HEK293 (cell line): ENCODE results near the gene PLAAT1.

Experiments
- CTCF ChIA-PET: fragments of 350-600 bp; formaldehyde crosslinking; extraction: SDS; loops from one replicate; lab custom pipeline; 2021; ENCODE audit warnings: antibody characterized with exemption; lab: Yijun Ruan, JAX
- POLR2A ChIA-PET: fragments of 300-600 bp; formaldehyde crosslinking; extraction: SDS; loops from one replicate; lab custom pipeline; 2020; ENCODE audit warnings: antibody characterized with exemption, inconsistent platforms; lab: Yijun Ruan, JAX
- H3K27ac ChIP-seq: fragments of 200-500 bp; sonication (Bioruptor generic); 2 replicates; pipeline ENCODE4 v1.5.1; 2014; ENCODE audit warnings: low read depth, low read length, control low read depth, inconsistent platforms; ENCODE audit errors: extremely low read depth
- H3K36me3 ChIP-seq, 2 experiments: fragments of 200-500 bp in 1 of 2; sonication (Bioruptor generic) in 1 of 2; 1 replicate in 1 of 2; 2 replicates in 1 of 2; pipeline ENCODE4 v1.5.1; 2014 to 2017; ENCODE audit warnings: inconsistent platforms in 2 of 2, low read length in 2 of 2; ENCODE audit not compliant: control insufficient read depth in 2 of 2, insufficient read depth in 1 of 2
- H3K4me1 ChIP-seq: fragments of 200-500 bp; sonication (Bioruptor generic); 2 replicates; pipeline ENCODE4 v1.5.1; 2014; ENCODE audit warnings: mild to moderate bottlenecking, low read length, inconsistent platforms; ENCODE audit not compliant: control insufficient read depth, insufficient read depth
- H3K4me3 ChIP-seq: 2 replicates; pipeline ENCODE4 v1.5.1; 2011; ENCODE audit warnings: low read depth, mild to moderate bottlenecking, control low read depth, low read length, moderate library complexity
- H3K9me3 ChIP-seq: fragments of 200-500 bp; sonication (Bioruptor generic); 2 replicates; pipeline ENCODE4 v1.5.1; 2014; ENCODE audit warnings: low read depth, low read length, inconsistent platforms; ENCODE audit not compliant: control insufficient read depth, insufficient read depth
- EGR2 ChIP-seq: fragments of 450-650 bp; formaldehyde crosslinking; IDR thresholded peaks from 2 replicates; pipeline ENCODE4 v1.5.1; 2016; ENCODE audit warnings: low read depth, missing biosample characterization, missing genetic modification characterization
- HOXA7 ChIP-seq: sonication (generic); formaldehyde crosslinking; IDR thresholded peaks from 2 replicates; pipeline ENCODE4 v1.8.1; 2022; ENCODE audit warnings: missing genetic modification reagents, borderline replicate concordance
- HOXC10 ChIP-seq: sonication (generic); formaldehyde crosslinking; IDR thresholded peaks from 2 replicates; pipeline ENCODE4 v1.8.1; 2023; ENCODE audit warnings: mild to moderate bottlenecking, missing genetic modification reagents
- HOXD13 ChIP-seq: sonication (generic); formaldehyde crosslinking; IDR thresholded peaks from 2 replicates; pipeline ENCODE4 v1.8.0; 2022; ENCODE audit warnings: missing genetic modification reagents, borderline replicate concordance
- REST ChIP-seq: fragments of 450-650 bp; formaldehyde crosslinking; IDR thresholded peaks from 2 replicates; pipeline ENCODE4 v1.5.1; 2016; ENCODE audit warnings: missing biosample characterization, missing genetic modification characterization
- ZBTB20 ChIP-seq: fragments of 450-650 bp; formaldehyde crosslinking; IDR thresholded peaks from 2 replicates; pipeline ENCODE4 v1.5.1; 2016; ENCODE audit warnings: missing biosample characterization, missing genetic modification characterization
- ZBTB48 ChIP-seq: fragments of 450-650 bp; formaldehyde crosslinking; IDR thresholded peaks from 2 replicates; pipeline ENCODE4 v1.5.1; 2016; ENCODE audit warnings: missing biosample characterization, missing genetic modification characterization
- ZFP41 ChIP-seq: fragments of 450-650 bp; formaldehyde crosslinking; IDR thresholded peaks from 2 replicates; pipeline ENCODE4 v1.5.1; 2016; ENCODE audit warnings: missing biosample characterization, missing genetic modification characterization, borderline replicate concordance
- ZFP69B ChIP-seq: fragments of 450-650 bp; formaldehyde crosslinking; IDR thresholded peaks from 2 replicates; pipeline ENCODE4 v1.5.1; 2016; ENCODE audit warnings: missing biosample characterization, missing genetic modification characterization
- ZNF19 ChIP-seq: fragments of 450-650 bp; formaldehyde crosslinking; IDR thresholded peaks from 2 replicates; pipeline ENCODE4; 2016; ENCODE audit warnings: missing biosample characterization, missing genetic modification characterization, low read depth
- ZNF2 ChIP-seq: fragments of 450-650 bp; formaldehyde crosslinking; IDR thresholded peaks from 2 replicates; pipeline ENCODE4 v1.5.1; 2016; ENCODE audit warnings: missing biosample characterization, missing genetic modification characterization
- ZNF221 ChIP-seq: fragments of 450-650 bp; formaldehyde crosslinking; IDR thresholded peaks from 2 replicates; pipeline ENCODE4 v1.5.1; 2017; ENCODE audit warnings: missing biosample characterization, missing genetic modification characterization, borderline replicate concordance
- ZNF239 ChIP-seq: fragments of 450-650 bp; formaldehyde crosslinking; IDR thresholded peaks from 2 replicates; pipeline ENCODE4 v1.5.1; 2016; ENCODE audit warnings: missing biosample characterization, missing genetic modification characterization
- ZNF280C ChIP-seq: fragments of 450-650 bp; formaldehyde crosslinking; IDR thresholded peaks from 2 replicates; pipeline ENCODE4 v1.5.1; 2016; ENCODE audit warnings: missing biosample characterization, missing genetic modification characterization
- ZNF488 ChIP-seq: fragments of 450-650 bp; formaldehyde crosslinking; IDR thresholded peaks from 2 replicates; pipeline ENCODE4 v1.5.1; 2016; ENCODE audit warnings: missing biosample characterization, missing genetic modification characterization
- ZNF571 ChIP-seq: fragments of 450-650 bp; formaldehyde crosslinking; IDR thresholded peaks from 2 replicates; pipeline ENCODE4 v1.5.0; 2017; ENCODE audit warnings: missing biosample characterization, missing genetic modification characterization
- ZNF621 ChIP-seq: fragments of 450-650 bp; formaldehyde crosslinking; IDR thresholded peaks from 2 replicates; pipeline ENCODE4 v1.5.1; 2017; ENCODE audit warnings: missing biosample characterization, missing genetic modification characterization
- ZNF707 ChIP-seq: fragments of 450-650 bp; formaldehyde crosslinking; IDR thresholded peaks from 2 replicates; pipeline ENCODE4 v1.5.1; 2016; ENCODE audit warnings: missing biosample characterization, missing genetic modification characterization
- ZNF768 ChIP-seq: fragments of 450-650 bp; formaldehyde crosslinking; IDR thresholded peaks from 2 replicates; pipeline ENCODE4 v1.5.1; 2018; ENCODE audit warnings: missing biosample characterization, mild to moderate bottlenecking, missing genetic modification characterization
- ZSCAN23 ChIP-seq: fragments of 450-650 bp; formaldehyde crosslinking; IDR thresholded peaks from 2 replicates; pipeline ENCODE4 v1.5.1; 2016; ENCODE audit warnings: missing biosample characterization, missing genetic modification characterization
- TF ChIP-seq, protein P1 (sequence below): fragments of 450-650 bp; formaldehyde crosslinking; IDR thresholded peaks from 2 replicates; pipeline ENCODE4 v1.5.1; 2016; ENCODE audit warnings: missing biosample characterization, missing genetic modification characterization
- TF ChIP-seq, protein P2 (sequence below): fragments of 450-650 bp; formaldehyde crosslinking; IDR thresholded peaks from 2 replicates; pipeline ENCODE4 v1.5.1; 2017; ENCODE audit warnings: missing biosample characterization, missing genetic modification characterization
- TF ChIP-seq, protein P3 (sequence below): fragments of 450-650 bp; formaldehyde crosslinking; IDR thresholded peaks from 2 replicates; pipeline ENCODE4 v1.5.0; 2017; ENCODE audit warnings: missing biosample characterization, missing genetic modification characterization, borderline replicate concordance
- TF ChIP-seq, protein P4 (sequence below): fragments of 450-650 bp; formaldehyde crosslinking; IDR thresholded peaks from 2 replicates; pipeline ENCODE4 v1.5.1; 2017; ENCODE audit warnings: missing biosample characterization, missing genetic modification characterization

Gene PLAAT1

GRCh38 chr3:193210618-193211017 is 30.4 kb upstream of the PLAAT1 start (continued):
- TF ChIP-seq ZNF768 (tag by site-specific recombination) (no peak), ZBTB48 (tag by site-specific recombination) (no peak), ZSCAN23 (tag by site-specific recombination) (no peak), ZNF621 (tag by site-specific recombination) (no peak), ZNF221 (tag by site-specific recombination) (no peak), EGR2 (tag by site-specific recombination) (no peak)

DNA sequence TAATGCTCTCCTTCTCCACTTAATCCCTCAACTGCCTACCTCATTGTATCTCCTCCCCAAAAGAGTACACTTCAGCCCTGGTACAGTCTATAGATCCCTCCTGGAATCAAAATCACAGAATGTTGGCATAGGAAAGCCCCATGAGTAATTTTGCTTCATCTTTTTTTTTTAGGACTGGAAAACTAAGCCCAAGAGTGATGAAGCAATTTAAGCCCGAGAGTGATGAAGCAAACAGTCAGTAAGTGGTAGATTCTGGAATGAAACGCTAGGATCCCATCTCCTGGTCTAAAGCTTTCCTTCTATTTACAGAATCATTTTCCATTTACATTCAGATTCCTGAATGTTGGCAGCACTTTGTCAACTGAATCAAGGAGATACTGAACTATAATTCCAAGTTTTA is 29.8 kb upstream of the PLAAT1 start:
- TF ChIP-seq ZNF707 (tag by site-specific recombination) = no peak
- TF ChIP-seq ZNF280C (tag by site-specific recombination) = no peak
- TF ChIP-seq ZNF768 (tag by site-specific recombination) = no peak
- TF ChIP-seq ZNF488 (tag by site-specific recombination) = no peak
- no peak for TF ChIP-seq ZBTB20 (tag by site-specific recombination)
- TF ChIP-seq, protein P1, sequence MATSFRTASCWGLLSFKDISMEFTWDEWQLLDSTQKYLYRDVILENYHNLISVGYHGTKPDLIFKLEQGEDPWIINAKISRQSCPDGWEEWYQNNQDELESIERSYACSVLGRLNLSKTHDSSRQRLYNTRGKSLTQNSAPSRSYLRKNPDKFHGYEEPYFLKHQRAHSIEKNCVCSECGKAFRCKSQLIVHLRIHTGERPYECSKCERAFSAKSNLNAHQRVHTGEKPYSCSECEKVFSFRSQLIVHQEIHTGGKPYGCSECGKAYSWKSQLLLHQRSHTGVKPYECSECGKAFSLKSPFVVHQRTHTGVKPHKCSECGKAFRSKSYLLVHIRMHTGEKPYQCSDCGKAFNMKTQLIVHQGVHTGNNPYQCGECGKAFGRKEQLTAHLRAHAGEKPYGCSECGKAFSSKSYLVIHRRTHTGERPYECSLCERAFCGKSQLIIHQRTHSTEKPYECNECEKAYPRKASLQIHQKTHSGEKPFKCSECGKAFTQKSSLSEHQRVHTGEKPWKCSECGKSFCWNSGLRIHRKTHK (tag by site-specific recombination) = no peak
- no peak for TF ChIP-seq HOXA7
- TF ChIP-seq HOXD13 (CRISPR knock-in tag) = no peak
- TF ChIP-seq REST (tag by site-specific recombination) = no peak
- no peak for TF ChIP-seq ZNF239 (tag by site-specific recombination)
- no peak for TF ChIP-seq ZNF19 (tag by site-specific recombination)
- TF ChIP-seq, protein P2, sequence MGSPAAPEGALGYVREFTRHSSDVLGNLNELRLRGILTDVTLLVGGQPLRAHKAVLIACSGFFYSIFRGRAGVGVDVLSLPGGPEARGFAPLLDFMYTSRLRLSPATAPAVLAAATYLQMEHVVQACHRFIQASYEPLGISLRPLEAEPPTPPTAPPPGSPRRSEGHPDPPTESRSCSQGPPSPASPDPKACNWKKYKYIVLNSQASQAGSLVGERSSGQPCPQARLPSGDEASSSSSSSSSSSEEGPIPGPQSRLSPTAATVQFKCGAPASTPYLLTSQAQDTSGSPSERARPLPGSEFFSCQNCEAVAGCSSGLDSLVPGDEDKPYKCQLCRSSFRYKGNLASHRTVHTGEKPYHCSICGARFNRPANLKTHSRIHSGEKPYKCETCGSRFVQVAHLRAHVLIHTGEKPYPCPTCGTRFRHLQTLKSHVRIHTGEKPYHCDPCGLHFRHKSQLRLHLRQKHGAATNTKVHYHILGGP (tag by site-specific recombination) = no peak
- TF ChIP-seq ZNF571 (tag by site-specific recombination) = no peak
- TF ChIP-seq, protein P3, sequence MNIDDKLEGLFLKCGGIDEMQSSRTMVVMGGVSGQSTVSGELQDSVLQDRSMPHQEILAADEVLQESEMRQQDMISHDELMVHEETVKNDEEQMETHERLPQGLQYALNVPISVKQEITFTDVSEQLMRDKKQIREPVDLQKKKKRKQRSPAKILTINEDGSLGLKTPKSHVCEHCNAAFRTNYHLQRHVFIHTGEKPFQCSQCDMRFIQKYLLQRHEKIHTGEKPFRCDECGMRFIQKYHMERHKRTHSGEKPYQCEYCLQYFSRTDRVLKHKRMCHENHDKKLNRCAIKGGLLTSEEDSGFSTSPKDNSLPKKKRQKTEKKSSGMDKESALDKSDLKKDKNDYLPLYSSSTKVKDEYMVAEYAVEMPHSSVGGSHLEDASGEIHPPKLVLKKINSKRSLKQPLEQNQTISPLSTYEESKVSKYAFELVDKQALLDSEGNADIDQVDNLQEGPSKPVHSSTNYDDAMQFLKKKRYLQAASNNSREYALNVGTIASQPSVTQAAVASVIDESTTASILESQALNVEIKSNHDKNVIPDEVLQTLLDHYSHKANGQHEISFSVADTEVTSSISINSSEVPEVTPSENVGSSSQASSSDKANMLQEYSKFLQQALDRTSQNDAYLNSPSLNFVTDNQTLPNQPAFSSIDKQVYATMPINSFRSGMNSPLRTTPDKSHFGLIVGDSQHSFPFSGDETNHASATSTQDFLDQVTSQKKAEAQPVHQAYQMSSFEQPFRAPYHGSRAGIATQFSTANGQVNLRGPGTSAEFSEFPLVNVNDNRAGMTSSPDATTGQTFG (tag by site-specific recombination) = no peak
- TF ChIP-seq, protein P4, sequence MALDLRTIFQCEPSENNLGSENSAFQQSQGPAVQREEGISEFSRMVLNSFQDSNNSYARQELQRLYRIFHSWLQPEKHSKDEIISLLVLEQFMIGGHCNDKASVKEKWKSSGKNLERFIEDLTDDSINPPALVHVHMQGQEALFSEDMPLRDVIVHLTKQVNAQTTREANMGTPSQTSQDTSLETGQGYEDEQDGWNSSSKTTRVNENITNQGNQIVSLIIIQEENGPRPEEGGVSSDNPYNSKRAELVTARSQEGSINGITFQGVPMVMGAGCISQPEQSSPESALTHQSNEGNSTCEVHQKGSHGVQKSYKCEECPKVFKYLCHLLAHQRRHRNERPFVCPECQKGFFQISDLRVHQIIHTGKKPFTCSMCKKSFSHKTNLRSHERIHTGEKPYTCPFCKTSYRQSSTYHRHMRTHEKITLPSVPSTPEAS = no peak
- no peak for TF ChIP-seq ZFP41
- TF ChIP-seq HOXC10 (CRISPR knock-in tag) = no peak
- TF ChIP-seq ZFP69B = no peak
- no peak for TF ChIP-seq ZNF2 (tag by site-specific recombination)
- Histone ChIP-seq H3K4me1 (no peaks in the 10 kb centered on the region), H3K4me3 (no peak overlapping the region), H3K9me3 (no peaks in the 10 kb centered on the region), H3K27ac (no peak overlapping the region), H3K36me3 (no peaks in the 10 kb centered on the region)
- ChIA-PET CTCF (no interaction called here), POLR2A (no interaction called here)
